SK-N-SH treated with all-trans-retinoic acid at 6 μM for 48 hours (cell line): Measurements from ENCODE around the gene TNIP1.

Source experiments
- ATAC-seq: fragments of 200-7000 bp; cut with Tn5 transposase; 3 replicates; pipeline ENCODE4 v1.9.1; 2020; ENCODE audit warnings: mild to moderate bottlenecking, moderate library complexity
- BACH2 ChIP-seq: fragments of 250-450 bp; sonication (Bioruptor Pico); IDR thresholded peaks from 2 replicates; pipeline ENCODE4 v1.9.0; 2021; ENCODE audit warnings: mild to moderate bottlenecking, borderline replicate concordance
- CSDC2 ChIP-seq: fragments of 250-450 bp; sonication (Bioruptor Pico); IDR thresholded peaks from 2 replicates; pipeline ENCODE4 v1.5.0; 2020; ENCODE audit warnings: mild to moderate bottlenecking, moderate library complexity
- GLIS3 ChIP-seq: fragments of 250-450 bp; sonication (Bioruptor Pico); IDR thresholded peaks from 2 replicates; pipeline ENCODE4 v1.5.0; 2020; ENCODE audit warnings: mild to moderate bottlenecking, moderate library complexity
- ISL1 ChIP-seq: fragments of 250-450 bp; sonication (Bioruptor Pico); IDR thresholded peaks from 2 replicates; pipeline ENCODE4 v2.1.2; 2022; ENCODE audit warnings: mild to moderate bottlenecking, moderate library complexity
- OSR1 ChIP-seq: fragments of 250-450 bp; sonication (Bioruptor Pico); IDR thresholded peaks from 2 replicates; pipeline ENCODE4 v1.8.0; 2022; ENCODE audit warnings: moderate library complexity, mild to moderate bottlenecking, inconsistent platforms
- PPARA ChIP-seq: fragments of 250-450 bp; sonication (Bioruptor Pico); IDR thresholded peaks from 2 replicates; pipeline ENCODE4 v1.5.0; 2020; ENCODE audit warnings: mild to moderate bottlenecking, borderline replicate concordance
- SNAI2 ChIP-seq: fragments of 250-450 bp; sonication (Bioruptor Pico); IDR thresholded peaks from 2 replicates; pipeline ENCODE4 v1.5.0; 2020; ENCODE audit warnings: mild to moderate bottlenecking, moderate library complexity
- TCF4 ChIP-seq: fragments of 250-450 bp; sonication (Bioruptor Pico); IDR thresholded peaks from 2 replicates; pipeline ENCODE4 v1.8.0; 2021; ENCODE audit warnings: mild to moderate bottlenecking, moderate library complexity, borderline replicate concordance
- TOX ChIP-seq: fragments of 250-450 bp; sonication (Bioruptor Pico); IDR thresholded peaks from 2 replicates; pipeline ENCODE4 v1.8.0; 2021; ENCODE audit warnings: mild to moderate bottlenecking, moderate library complexity, borderline replicate concordance
- ZC3H10 ChIP-seq: fragments of 250-450 bp; sonication (Bioruptor Pico); IDR thresholded peaks from 2 replicates; pipeline ENCODE4 v1.5.1; 2021; ENCODE audit warnings: mild to moderate bottlenecking, moderate library complexity
- ZFP3 ChIP-seq: fragments of 250-450 bp; sonication (Bioruptor Pico); IDR thresholded peaks from 2 replicates; pipeline ENCODE4 v1.5.0; 2020; ENCODE audit warnings: mild to moderate bottlenecking, moderate library complexity
- ZFP30 ChIP-seq: fragments of 450-650 bp; formaldehyde crosslinking; IDR thresholded peaks from 2 replicates; pipeline ENCODE4 v1.5.0; 2022; ENCODE audit warnings: mild to moderate bottlenecking, moderate library complexity
- ZNF565 ChIP-seq: fragments of 450-650 bp; formaldehyde crosslinking; conservative IDR thresholded peaks from 2 replicates; pipeline ENCODE4 v1.5.0; 2020; ENCODE audit warnings: low read depth, mild to moderate bottlenecking, moderate library complexity
- ZNF70 ChIP-seq: fragments of 450-650 bp; formaldehyde crosslinking; IDR thresholded peaks from 2 replicates; pipeline ENCODE4 v1.5.0; 2020; ENCODE audit warnings: mild to moderate bottlenecking, moderate library complexity
- ZNF8 ChIP-seq: fragments of 450-650 bp; formaldehyde crosslinking; IDR thresholded peaks from 2 replicates; pipeline ENCODE4 v1.5.0; 2020; ENCODE audit warnings: mild to moderate bottlenecking, moderate library complexity
- TF ChIP-seq, protein P1 (sequence below): fragments of 250-450 bp; sonication (Bioruptor Pico); IDR thresholded peaks from 2 replicates; pipeline ENCODE4 v1.5.0; 2020; ENCODE audit warnings: mild to moderate bottlenecking, moderate library complexity
- TF ChIP-seq, protein P2 (sequence below): fragments of 250-450 bp; sonication (Bioruptor Pico); IDR thresholded peaks from 2 replicates; pipeline ENCODE4 v1.5.1; 2021; ENCODE audit warnings: mild to moderate bottlenecking, moderate library complexity
- TF ChIP-seq, protein P3 (sequence below): fragments of 250-450 bp; sonication (Bioruptor Pico); IDR thresholded peaks from 2 replicates; pipeline ENCODE4 v1.8.0; 2021; ENCODE audit warnings: low read depth, mild to moderate bottlenecking, moderate library complexity, borderline replicate concordance
- TF ChIP-seq, protein P4 (sequence below): fragments of 250-450 bp; sonication (Bioruptor Pico); IDR thresholded peaks from 2 replicates; pipeline ENCODE4 v1.8.0; 2020; ENCODE audit warnings: mild to moderate bottlenecking, moderate library complexity, borderline replicate concordance

TNIP1 gene

DNA sequence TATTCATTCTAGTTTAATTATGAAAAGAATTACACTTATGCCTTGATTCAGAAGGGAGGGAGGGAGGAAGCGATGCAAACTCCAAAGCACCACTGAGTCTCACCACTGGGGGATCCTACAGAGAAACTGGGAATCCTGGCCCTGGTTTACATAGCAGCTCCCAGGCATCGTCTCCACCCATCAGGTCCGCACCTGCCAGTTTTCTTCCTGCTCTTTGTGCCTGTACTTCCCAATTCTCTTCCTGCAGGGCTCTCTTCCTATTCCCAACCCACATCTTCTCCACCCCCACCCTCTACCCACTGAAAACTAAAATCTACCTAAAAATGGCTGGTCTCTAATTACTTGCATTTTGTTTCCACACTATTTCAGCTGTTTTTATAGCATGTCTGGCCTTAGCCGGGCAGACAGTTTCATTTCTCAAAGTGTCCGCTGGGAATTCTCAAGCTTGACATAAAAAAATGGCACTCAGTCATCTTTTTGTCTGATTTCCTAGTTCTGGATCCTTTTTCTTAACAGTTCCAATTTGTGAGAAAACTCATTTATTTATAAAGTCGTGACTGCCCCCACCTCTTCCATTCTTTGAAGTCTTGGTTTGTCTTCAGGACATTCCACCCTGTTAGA, 1.6 kb upstream of the TNIP1 start:
- no peak for ATAC-seq
- TF ChIP-seq, protein P1, sequence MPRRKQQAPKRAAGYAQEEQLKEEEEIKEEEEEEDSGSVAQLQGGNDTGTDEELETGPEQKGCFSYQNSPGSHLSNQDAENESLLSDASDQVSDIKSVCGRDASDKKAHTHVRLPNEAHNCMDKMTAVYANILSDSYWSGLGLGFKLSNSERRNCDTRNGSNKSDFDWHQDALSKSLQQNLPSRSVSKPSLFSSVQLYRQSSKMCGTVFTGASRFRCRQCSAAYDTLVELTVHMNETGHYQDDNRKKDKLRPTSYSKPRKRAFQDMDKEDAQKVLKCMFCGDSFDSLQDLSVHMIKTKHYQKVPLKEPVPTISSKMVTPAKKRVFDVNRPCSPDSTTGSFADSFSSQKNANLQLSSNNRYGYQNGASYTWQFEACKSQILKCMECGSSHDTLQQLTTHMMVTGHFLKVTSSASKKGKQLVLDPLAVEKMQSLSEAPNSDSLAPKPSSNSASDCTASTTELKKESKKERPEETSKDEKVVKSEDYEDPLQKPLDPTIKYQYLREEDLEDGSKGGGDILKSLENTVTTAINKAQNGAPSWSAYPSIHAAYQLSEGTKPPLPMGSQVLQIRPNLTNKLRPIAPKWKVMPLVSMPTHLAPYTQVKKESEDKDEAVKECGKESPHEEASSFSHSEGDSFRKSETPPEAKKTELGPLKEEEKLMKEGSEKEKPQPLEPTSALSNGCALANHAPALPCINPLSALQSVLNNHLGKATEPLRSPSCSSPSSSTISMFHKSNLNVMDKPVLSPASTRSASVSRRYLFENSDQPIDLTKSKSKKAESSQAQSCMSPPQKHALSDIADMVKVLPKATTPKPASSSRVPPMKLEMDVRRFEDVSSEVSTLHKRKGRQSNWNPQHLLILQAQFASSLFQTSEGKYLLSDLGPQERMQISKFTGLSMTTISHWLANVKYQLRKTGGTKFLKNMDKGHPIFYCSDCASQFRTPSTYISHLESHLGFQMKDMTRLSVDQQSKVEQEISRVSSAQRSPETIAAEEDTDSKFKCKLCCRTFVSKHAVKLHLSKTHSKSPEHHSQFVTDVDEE (CRISPR knock-in tag): no peak
- TF ChIP-seq ZNF565 (no peak), ZNF70 (no peak), TCF4 (CRISPR knock-in tag) (no peak), GLIS3 (no peak), ISL1 (no peak), SNAI2 (CRISPR knock-in tag) (no peak), TOX (no peak), CSDC2 (no peak), ZC3H10 (CRISPR knock-in tag) (no peak), OSR1 (CRISPR knock-in tag) (no peak)
- TF ChIP-seq, protein P2, sequence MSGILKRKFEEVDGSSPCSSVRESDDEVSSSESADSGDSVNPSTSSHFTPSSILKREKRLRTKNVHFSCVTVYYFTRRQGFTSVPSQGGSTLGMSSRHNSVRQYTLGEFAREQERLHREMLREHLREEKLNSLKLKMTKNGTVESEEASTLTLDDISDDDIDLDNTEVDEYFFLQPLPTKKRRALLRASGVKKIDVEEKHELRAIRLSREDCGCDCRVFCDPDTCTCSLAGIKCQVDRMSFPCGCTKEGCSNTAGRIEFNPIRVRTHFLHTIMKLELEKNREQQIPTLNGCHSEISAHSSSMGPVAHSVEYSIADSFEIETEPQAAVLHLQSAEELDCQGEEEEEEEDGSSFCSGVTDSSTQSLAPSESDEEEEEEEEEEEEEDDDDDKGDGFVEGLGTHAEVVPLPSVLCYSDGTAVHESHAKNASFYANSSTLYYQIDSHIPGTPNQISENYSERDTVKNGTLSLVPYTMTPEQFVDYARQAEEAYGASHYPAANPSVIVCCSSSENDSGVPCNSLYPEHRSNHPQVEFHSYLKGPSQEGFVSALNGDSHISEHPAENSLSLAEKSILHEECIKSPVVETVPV (CRISPR knock-in tag): no peak

DNA sequence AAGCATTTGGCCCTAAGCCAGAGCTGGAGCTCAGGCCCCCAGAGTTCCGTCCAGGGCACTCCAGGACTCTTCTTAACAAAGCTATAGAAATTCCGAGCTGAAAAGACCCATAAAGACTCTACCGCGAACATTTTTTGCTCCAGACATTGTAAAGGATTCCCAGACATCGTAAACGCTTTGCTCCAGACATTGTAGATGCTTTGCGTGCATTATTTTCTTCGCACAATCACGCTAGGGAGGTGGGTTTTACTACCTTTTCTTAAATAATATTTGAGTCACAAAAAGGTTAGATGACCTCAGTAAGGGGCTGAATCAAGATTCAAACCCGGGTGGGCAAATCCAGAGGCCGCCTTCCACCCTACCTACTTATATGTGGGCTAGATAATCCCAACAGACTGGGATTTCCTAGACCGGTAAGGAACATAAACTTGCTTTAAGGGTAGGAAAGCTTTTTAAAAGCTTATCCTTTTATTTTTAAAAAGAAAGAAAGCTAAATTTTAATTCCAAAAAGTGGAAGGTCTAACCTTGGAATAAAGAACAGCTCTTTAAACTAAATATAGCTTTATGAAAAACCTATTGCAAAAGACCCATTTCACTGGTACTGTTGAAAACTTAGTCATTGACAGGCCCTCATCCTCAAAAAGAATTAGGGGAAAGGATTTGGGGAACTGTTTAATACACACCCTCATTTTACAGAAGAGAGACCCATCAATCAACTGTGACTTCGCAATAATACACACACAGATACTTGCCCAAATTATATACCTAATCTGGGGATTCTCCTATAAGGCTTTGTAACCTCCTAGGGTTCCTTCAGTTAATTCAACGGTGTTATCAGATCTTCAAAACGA, 822 bp upstream of the TNIP1 start:
- no peak for TF ChIP-seq ZC3H10 (CRISPR knock-in tag)
- no peak for TF ChIP-seq SNAI2 (CRISPR knock-in tag)
- TF ChIP-seq BACH2 (CRISPR knock-in tag): no peak
- TF ChIP-seq ISL1: no peak
- TF ChIP-seq, protein P3, sequence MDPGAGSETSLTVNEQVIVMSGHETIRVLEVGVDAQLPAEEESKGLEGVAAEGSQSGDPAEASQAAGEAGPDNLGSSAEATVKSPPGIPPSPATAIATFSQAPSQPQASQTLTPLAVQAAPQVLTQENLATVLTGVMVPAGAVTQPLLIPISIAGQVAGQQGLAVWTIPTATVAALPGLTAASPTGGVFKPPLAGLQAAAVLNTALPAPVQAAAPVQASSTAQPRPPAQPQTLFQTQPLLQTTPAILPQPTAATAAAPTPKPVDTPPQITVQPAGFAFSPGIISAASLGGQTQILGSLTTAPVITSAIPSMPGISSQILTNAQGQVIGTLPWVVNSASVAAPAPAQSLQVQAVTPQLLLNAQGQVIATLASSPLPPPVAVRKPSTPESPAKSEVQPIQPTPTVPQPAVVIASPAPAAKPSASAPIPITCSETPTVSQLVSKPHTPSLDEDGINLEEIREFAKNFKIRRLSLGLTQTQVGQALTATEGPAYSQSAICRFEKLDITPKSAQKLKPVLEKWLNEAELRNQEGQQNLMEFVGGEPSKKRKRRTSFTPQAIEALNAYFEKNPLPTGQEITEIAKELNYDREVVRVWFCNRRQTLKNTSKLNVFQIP: no peak
- TF ChIP-seq ZFP3 (CRISPR knock-in tag): no peak
- no peak for TF ChIP-seq CSDC2
- no peak for TF ChIP-seq ZFP30 (CRISPR knock-in tag)
- TF ChIP-seq ZNF8 (CRISPR knock-in tag): no peak
- TF ChIP-seq, protein P4, sequence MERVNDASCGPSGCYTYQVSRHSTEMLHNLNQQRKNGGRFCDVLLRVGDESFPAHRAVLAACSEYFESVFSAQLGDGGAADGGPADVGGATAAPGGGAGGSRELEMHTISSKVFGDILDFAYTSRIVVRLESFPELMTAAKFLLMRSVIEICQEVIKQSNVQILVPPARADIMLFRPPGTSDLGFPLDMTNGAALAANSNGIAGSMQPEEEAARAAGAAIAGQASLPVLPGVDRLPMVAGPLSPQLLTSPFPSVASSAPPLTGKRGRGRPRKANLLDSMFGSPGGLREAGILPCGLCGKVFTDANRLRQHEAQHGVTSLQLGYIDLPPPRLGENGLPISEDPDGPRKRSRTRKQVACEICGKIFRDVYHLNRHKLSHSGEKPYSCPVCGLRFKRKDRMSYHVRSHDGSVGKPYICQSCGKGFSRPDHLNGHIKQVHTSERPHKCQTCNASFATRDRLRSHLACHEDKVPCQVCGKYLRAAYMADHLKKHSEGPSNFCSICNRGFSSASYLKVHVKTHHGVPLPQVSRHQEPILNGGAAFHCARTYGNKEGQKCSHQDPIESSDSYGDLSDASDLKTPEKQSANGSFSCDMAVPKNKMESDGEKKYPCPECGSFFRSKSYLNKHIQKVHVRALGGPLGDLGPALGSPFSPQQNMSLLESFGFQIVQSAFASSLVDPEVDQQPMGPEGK: no peak
- TF ChIP-seq, protein P1 (CRISPR knock-in tag): no peak
- no peak for TF ChIP-seq PPARA (CRISPR knock-in tag)
- no peak for ATAC-seq
